Stomach (tissue), 9 donors: ENCODE measurements around the gene SPRYD3. TPM values are rescaled to one million over a fixed set of nuclear protein-coding genes. Genes with fewer than 3 reads are reported as not detected.

Experiments
- DNase-seq, 2 donors: peaks; one replicate each; pipeline versions ENCODE4 v3.0.0 to v3.0.0-alpha.2; 2013 to 2019
- H3K27ac ChIP-seq, 5 donors: fragments of 200-600 bp in 4 of 5; sonication (generic) in 4 of 5; one replicate each; pipeline ENCODE4 v1.5.1; 2013 to 2019; ENCODE audit warnings: mild to moderate bottlenecking in 1 of 5, moderate library complexity in 1 of 5
- H3K27me3 ChIP-seq, 3 donors: fragments of 200-600 bp; sonication (generic); one replicate each; pipeline ENCODE4 v1.5.1; 2017 to 2019; ENCODE audit warnings: mixed run types in 1 of 3
- H3K36me3 ChIP-seq, 4 donors: fragments of 200-600 bp; sonication (generic); 1 replicate in 3 of 4; 2 replicates in 1 of 4; pipeline ENCODE4 v1.5.1; 2016 to 2019
- H3K4me1 ChIP-seq, 4 donors: fragments of 200-600 bp; sonication (generic); one replicate each; pipeline ENCODE4 v1.5.1; 2016 to 2019
- H3K4me3 ChIP-seq, 4 donors: fragments of 200-600 bp; sonication (generic) in 3 of 4; one replicate each; pipeline ENCODE4 v1.5.1; 2016 to 2019; ENCODE audit warnings: mild to moderate bottlenecking in 1 of 4
- H3K9me3 ChIP-seq, 4 donors: fragments of 200-600 bp; sonication (generic); one replicate each; pipeline ENCODE4 v1.5.1; 2016 to 2019
- EP300 ChIP-seq: sonication (generic); formaldehyde crosslinking; IDR thresholded peaks from one replicate; pipeline ENCODE4 v1.6.1; 2017; ENCODE audit warnings: antibody characterized with exemption
- POLR2A ChIP-seq, 4 donors: fragments of 450-650 bp; IDR thresholded peaks; one replicate each; pipeline ENCODE4 v1.6.1; 2016; ENCODE audit warnings: antibody characterized with exemption in 4 of 4, control low read depth in 2 of 4, mild to moderate bottlenecking in 1 of 4, moderate library complexity in 1 of 4
- POLR2AphosphoS5 ChIP-seq, 3 donors: sonication (generic); formaldehyde crosslinking; IDR thresholded peaks; one replicate each; pipeline ENCODE4 v1.6.1; 2016; ENCODE audit warnings: antibody characterized with exemption in 3 of 3
- WGBS, 5 donors: extraction: QIAGEN DNeasy Blood & Tissue Kit in 3 of 5; methylation state at CpG; one replicate each; pipeline versions ENCODE4 v1.1.5 to v1.1.7; 2013 to 2018; 5-methylcytosine and 5-hydroxymethylcytosine counted together
- intact Hi-C: fragments of 100-400 bp; cut with DNase I; formaldehyde crosslinking; loops from one replicate; pipeline ENCODE4 v1.15.1; 2023; ENCODE audit warnings: low total_unique reads
- polyA plus RNA-seq, 3 donors: library from polyadenylated mRNA; stranded (reverse); fragments of 200-250 nt; gene quantifications; one replicate each; pipeline ENCODE4 v1.2.3, GENCODE V29; 2013
- total RNA-seq, 5 donors: library from RNA; depleted of rRNA; stranded (reverse); fragments of >200 nt; gene quantifications; one replicate each; pipeline versions ENCODE4 v1.1.0 to v1.2.3, GENCODE V29; 2014 to 2016
- TF ChIP-seq, protein P1 (sequence below), 7 experiments: fragments of 450-650 bp in 4 of 7; fragments of 200-600 bp in 3 of 7; sonication (generic) in 3 of 7; IDR thresholded peaks; one replicate each; pipeline ENCODE4 v1.5.1; 2016 to 2019; ENCODE audit warnings: antibody characterized with exemption in 7 of 7, control low read depth in 2 of 7, mild to moderate bottlenecking in 1 of 7
- donor health status: healthy with polysubstance abuse.
- donor health status: Bipolar disorder and iron deficiency.
- donor health status: healthy.

SPRYD3 gene
- total and polyA plus RNA-seq, 8 donors = 17.8 to 99.8 (median 30.2) TPM

DNA sequence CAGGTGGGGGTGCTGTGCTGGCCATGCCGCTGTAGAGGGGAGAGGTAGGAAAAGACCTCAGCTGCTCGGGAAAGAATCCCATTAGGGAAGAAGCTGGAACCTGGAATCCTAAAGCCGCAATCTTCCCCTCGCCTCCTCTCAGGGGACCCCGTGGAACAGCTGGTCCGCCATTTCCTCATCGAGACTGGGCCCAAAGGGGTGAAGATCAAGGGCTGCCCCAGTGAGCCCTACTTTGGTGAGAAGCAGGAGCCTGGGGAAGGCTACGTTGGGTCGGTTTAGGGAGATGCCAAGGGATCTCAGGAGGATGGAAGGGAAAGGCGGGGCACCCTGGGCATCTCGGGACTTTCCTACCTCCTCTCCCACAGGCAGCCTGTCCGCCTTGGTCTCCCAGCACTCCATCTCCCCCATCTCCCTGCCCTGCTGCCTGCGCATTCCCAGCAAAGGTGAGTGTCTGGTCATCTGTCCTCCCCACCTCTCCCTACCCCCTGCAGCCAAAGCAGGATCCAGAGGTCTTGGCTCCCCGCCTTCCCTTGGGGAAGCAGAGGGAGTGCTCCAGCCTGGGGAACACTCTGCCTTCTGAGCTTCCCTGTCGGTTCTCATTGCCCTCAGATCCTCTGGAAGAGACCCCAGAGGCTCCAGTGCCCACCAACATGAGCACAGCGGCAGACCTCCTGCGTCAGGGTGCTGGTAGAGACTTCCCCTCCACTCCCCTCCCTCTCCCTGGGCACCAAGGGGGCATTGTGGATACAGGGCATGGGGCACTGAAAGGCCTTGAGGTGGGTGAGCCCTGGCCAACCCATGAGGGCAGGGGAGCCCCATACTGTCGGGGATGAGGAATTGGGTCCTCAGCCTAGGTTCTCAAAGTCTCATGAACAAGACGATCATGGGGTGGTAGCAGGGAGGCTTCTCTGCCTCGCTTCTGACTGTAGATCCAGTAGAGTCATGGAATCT is 16.9 kb downstream of the SPRYD3 start:
- Histone ChIP-seq H3K9me3 (no peaks in the 10 kb centered on the region), H3K27ac (peak overlapping the region in 4 of 5 donors; percentile 47 to 70 (median 64)), H3K27me3 (no peaks in the 10 kb centered on the region), H3K4me1 (peaks cover 44 to 84% (median 64%) of the 10 kb centered on the region in 4 donors), H3K36me3 (peaks cover 58 to 100% (median 95%) of the 10 kb centered on the region in 4 donors), H3K4me3 (no peak overlapping the region)
- TF ChIP-seq POLR2AphosphoS5 (IDR thresholded peaks at IDR 0.05) = peak in 1 of 3 donors; percentile 1
- TF ChIP-seq, protein P1, sequence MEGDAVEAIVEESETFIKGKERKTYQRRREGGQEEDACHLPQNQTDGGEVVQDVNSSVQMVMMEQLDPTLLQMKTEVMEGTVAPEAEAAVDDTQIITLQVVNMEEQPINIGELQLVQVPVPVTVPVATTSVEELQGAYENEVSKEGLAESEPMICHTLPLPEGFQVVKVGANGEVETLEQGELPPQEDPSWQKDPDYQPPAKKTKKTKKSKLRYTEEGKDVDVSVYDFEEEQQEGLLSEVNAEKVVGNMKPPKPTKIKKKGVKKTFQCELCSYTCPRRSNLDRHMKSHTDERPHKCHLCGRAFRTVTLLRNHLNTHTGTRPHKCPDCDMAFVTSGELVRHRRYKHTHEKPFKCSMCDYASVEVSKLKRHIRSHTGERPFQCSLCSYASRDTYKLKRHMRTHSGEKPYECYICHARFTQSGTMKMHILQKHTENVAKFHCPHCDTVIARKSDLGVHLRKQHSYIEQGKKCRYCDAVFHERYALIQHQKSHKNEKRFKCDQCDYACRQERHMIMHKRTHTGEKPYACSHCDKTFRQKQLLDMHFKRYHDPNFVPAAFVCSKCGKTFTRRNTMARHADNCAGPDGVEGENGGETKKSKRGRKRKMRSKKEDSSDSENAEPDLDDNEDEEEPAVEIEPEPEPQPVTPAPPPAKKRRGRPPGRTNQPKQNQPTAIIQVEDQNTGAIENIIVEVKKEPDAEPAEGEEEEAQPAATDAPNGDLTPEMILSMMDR (IDR thresholded peaks at IDR 0.05) = no peak
- no peak for TF ChIP-seq POLR2A (IDR thresholded peaks at IDR 0.05)
- no peak for TF ChIP-seq EP300
- WGBS, 5 donors = 56 to 72% (median 63%) methylated on average over 13 to 20 of the region's 20 CpGs
- intact Hi-C loops = no loop called here
- DNase-seq = peak in 1 of 2 donors; percentile 32

DNA sequence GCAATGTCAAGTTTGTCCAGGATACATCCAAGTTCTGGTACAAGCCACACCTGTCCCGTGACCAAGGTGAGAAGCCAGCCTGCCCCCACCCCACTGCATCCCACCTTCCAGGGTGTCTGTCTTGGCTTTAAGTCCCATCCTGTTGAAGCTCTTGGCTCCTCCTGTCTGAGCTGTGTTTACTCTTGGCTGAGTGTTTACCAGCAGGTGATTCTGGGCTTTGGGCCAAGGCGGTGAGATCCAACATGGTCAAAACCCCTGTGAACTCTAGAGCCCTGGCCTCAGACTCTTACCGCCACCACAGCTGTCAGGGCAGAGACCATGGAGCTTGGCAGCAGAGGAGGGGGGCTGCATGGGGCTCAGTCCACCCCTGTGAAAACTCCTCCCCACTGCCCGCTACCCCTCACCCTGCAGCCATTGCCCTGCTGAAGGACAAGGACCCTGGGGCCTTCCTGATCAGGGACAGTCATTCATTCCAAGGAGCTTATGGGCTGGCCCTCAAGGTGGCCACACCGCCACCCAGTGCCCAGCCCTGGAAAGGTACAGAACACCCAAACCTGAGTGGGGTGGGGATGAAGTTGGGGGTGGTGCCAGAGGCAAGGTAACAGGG is 17.7 kb downstream of the SPRYD3 start:
- H3K27me3 ChIP-seq = no peaks in the 10 kb centered on the region
- peak overlapping the region; percentile 33 to 70 (median 62) for H3K27ac ChIP-seq
- H3K9me3 ChIP-seq = no peaks in the 10 kb centered on the region
- peaks cover 44 to 83% (median 62%) of the 10 kb centered on the region in 4 donors for H3K4me1 ChIP-seq
- no peak for TF ChIP-seq POLR2A (IDR thresholded peaks at IDR 0.05)
- TF ChIP-seq, protein P1 (IDR thresholded peaks at IDR 0.05) = peak in 2 of 7 experiments; percentile 24 to 47
- H3K4me3 ChIP-seq = no peak overlapping the region
- peak; percentile 87 to 92 for DNase-seq
- intact Hi-C loops = no loop called here
- 24 to 73% (median 41%) methylated on average over 5 of the region's 5 CpGs for WGBS, 5 donors
- peaks cover 55 to 100% (median 94%) of the 10 kb centered on the region in 4 donors for H3K36me3 ChIP-seq

- TF ChIP-seq POLR2A (IDR thresholded peaks at IDR 0.05) (no peak), EP300 (no peak), POLR2AphosphoS5 (IDR thresholded peaks at IDR 0.05) (no peak)
- TF ChIP-seq, protein P1 (IDR thresholded peaks at IDR 0.05) = no peak
- peaks cover 53 to 99% (median 90%) of the 10 kb centered on the region in 4 donors for H3K36me3 ChIP-seq
- no peak overlapping the region for H3K4me3 ChIP-seq
- H3K4me1 ChIP-seq = peaks cover 38 to 78% (median 56%) of the 10 kb centered on the region in 4 donors
- H3K27me3 ChIP-seq = no peaks in the 10 kb centered on the region
- peak; percentile 56 to 64 for DNase-seq
- intact Hi-C loops = no loop called here
- WGBS, 5 donors = 32 to 58% (median 40%) methylated on average over 8 to 18 of the region's 18 CpGs
- H3K9me3 ChIP-seq = no peaks in the 10 kb centered on the region
- H3K27ac ChIP-seq = peak overlapping the region; percentile 33 to 70 (median 62)
These were observed 18.4 kb downstream of the SPRYD3 start for GRCh38 chr12:53060721-53061276.

DNA sequence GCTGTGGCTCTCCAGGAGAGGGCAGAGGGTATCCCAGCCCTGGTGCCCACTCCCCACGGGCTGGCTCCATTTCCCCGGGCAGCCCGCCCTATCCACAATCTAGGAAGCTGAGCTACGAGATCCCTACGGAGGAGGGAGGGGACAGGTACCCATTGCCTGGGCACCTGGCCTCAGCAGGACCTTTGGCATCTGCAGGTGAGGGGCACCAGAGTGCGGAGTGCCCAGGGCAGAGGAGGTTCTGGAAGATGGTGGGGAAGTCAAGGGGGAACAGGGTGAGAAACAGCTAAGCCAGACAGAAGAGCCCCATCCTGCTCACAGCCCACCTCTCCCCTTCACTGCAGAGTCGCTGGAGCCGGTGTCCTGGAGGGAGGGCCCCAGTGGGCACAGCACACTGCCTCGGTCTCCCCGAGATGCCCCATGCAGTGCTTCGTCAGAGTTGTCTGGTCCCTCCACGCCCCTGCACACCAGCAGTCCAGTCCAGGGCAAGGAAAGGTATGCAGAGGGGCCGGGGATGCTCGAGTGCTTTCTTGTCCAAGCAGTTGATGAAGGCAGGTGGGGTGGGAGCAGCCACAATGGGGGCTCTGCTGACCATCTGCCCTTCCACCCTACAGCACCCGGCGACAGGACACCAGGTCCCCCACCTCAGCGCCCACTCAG is 19.0 kb downstream of the SPRYD3 start:
- TF ChIP-seq POLR2AphosphoS5 (IDR thresholded peaks at IDR 0.05) = no peak
- Histone ChIP-seq H3K9me3 (no peaks in the 10 kb centered on the region), H3K4me3 (no peak overlapping the region), H3K27me3 (no peaks in the 10 kb centered on the region), H3K4me1 (peaks cover 40 to 79% (median 55%) of the 10 kb centered on the region in 4 donors), H3K36me3 (peaks cover 47 to 99% (median 88%) of the 10 kb centered on the region in 4 donors), H3K27ac (peak overlapping the region in 3 of 5 donors; percentile 62 to 70 (median 67))
- intact Hi-C loops = no loop called here
- DNase-seq = peak in 1 of 2 donors; percentile 21
- 54 to 78% (median 72%) methylated on average over 6 to 17 of the region's 17 CpGs for WGBS, 5 donors
